ELF-1 (cell line): ENCODE measurements around the gene RXRA.

Experiments
- DNase-seq: peaks from one replicate; pipeline ENCODE4 v3.0.0-alpha.2; 2016; ENCODE audit warnings: low read depth, low spot score

The RXRA gene

GRCh38 chr9:134466869-134467616 is 140.8 kb downstream of the RXRA start:
- peak; percentile 37 for DNase-seq

- DNase-seq: no peak
Measured at GRCh38 chr9:134468358-134468757, 142.1 kb downstream of the RXRA start.

DNA sequence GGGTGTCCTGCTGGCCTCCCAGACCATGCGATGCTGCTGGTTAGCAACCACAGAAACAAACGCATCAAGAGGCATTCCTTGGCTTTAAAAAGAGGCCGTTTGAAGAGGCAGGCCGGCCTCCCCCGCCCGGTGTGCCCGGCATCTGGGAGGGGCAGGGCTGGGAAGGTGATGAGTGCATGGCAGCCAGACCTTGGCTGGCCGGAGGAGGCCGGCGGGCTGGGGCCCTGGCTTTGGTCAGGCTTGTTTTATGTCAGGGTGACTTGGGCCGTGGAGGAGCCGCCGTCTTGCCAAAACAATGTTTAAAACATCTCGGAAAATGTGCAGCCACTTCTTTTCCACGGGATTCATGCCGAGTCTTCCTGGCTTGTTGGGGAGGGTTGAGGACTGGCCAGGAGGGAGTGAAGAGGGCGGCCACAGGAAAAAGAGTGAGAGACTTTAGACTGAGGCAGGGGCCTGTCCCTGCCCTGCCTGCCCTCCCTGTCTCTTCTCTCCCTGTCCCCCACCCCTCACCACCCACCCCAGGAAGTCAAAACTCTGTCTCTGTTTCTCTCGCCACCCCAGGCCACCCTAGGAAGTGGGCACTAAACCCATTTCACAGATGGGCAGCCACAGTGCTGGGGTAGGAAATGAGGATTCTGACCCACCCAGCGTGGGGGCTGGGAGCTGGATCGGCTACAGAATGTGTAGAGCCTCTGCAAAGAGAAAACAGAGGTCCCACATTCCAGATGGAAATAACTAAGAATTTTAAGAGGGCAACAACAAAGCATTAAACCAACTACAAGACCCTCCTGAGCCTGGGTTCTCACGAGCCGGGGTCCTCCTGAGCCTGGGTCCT is 143.0 kb downstream of the RXRA start:
- DNase-seq: peak; percentile 47

GRCh38 chr9:134472256-134472655 is 146.0 kb downstream of the RXRA start:
- DNase-seq: no peak

- no peak for DNase-seq
Measured at GRCh38 chr9:134473141-134474054, 147.1 kb downstream of the RXRA start.

- no peak for DNase-seq
Measured at GRCh38 chr9:134474055-134474370, 147.8 kb downstream of the RXRA start.

DNA sequence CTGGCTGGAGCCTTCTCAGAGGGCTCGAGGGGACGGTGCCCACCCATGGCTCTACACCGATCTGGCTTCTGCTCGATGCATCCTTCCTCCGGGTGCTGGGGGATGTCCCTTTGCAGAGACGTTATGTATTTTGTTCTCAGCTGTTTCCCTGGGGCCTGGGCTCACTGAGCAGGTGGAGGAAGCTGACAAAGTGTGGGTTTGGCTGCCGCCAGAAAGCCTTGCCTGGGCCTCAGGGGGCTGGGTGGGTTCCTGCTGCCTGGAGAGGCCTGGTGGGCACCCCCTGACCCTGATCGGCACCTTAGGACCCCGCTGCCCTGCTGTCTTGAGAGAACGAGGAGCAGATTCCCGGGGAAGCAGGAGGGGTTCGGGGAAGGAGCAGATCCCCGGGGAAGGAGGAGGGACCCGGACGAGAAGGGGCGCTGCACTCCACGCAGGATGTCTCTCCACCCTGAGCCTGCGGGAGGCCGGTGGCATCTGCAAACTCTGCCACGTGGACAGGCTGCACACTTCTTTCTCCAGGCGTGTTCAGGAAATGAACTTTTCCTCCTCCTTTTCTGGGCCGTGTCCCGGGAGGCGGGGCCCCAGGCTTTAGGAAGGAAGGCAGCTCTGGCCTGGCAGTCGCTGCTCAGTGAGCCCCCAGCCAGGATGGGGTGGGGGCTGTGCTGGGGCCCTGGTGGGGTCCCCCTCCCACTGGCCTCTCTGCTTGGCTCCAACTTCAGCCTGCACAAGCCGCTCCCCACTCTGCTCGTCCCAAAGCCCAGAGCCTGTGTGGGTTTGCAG is 148.9 kb downstream of the RXRA start:
- no peak for DNase-seq

DNA sequence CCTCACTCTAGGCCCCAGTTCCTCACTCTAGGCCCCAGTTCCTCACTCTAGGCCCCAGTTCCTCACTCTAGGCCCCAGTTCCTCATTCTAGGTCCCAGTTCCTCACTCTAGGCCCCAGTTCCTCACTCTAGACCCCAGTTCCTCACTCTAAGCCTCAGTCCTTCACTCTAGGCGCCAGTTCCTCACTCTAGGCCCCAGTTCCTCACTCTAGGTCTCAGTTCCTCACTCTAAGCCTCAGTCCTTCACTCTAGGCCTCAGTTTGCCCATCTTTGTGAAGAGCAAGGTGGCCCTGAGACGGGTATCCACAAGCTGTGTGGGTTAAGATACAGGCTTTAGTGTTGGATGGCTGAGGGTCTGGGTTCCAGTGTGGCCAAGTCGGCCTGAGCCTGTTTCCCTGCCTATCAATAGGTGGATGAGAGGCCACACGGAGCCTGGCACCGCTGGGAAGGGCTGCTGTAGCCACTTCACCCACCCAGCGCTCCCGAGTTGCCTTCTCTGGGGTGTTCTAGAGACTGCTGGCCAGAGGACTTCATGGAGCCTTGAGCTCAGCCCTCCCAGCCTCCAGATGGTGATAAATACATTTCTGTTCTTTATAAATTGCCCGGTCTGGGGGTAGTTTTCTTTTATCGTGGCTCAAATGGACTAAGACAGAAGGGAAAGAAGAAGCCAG is 150.2 kb downstream of the RXRA start:
- no peak for DNase-seq

DNA sequence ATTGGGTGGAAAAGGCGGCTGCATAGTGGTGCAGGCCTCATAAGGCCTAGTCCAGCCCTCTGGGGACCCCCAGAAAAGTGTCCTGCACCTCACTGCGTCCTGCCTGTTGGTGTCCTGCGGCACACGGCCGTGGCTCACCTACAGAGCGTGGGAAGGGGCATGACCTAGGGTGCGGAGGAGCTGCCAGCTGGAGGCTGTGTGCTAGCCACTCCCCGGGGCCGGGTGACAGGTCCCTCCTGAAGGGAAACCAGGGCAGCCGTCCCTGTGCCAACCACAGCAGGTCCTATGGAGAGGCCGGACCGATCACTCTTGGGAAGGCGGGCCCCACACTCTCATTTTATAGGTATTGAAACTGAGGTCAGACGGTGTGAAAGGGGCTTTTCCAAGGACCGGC is 150.7 kb downstream of the RXRA start:
- no peak for DNase-seq

DNA sequence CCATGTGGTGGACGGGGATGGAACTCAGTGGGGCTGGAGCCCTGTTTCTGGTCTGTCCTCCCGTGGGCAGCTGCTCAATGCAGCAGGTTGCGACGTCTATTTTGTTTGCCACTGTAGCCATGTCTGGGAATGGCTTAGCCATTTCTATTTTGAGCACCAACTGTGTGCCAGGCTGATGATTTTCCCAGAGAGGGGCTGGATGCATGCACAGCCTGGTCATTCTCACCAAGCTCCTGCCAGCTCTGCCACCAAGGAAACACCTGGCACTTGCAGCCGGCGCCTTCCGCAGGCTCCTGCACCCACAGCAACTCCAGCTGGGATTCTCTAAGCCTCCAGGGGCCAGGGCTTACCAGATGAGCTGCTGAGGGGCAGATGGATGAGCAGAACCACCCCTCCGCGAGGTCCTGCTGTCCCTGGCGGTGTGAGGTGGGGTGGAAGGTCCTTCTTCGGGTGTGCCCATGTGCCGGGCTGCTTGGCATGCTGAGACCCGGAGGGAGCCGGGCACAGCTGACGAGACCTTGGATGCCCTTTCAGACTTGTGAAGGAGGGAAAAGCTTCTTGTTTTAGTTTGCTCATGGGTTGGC is 151.2 kb downstream of the RXRA start:
- DNase-seq: no peak

- DNase-seq: no peak
Measured at GRCh38 chr9:134477927-134478326, 151.7 kb downstream of the RXRA start.

- DNase-seq: no peak
Measured at GRCh38 chr9:134481762-134482161, 155.5 kb downstream of the RXRA start.

GRCh38 chr9:134482226-134482625 is 156.0 kb downstream of the RXRA start:
- no peak for DNase-seq

DNA sequence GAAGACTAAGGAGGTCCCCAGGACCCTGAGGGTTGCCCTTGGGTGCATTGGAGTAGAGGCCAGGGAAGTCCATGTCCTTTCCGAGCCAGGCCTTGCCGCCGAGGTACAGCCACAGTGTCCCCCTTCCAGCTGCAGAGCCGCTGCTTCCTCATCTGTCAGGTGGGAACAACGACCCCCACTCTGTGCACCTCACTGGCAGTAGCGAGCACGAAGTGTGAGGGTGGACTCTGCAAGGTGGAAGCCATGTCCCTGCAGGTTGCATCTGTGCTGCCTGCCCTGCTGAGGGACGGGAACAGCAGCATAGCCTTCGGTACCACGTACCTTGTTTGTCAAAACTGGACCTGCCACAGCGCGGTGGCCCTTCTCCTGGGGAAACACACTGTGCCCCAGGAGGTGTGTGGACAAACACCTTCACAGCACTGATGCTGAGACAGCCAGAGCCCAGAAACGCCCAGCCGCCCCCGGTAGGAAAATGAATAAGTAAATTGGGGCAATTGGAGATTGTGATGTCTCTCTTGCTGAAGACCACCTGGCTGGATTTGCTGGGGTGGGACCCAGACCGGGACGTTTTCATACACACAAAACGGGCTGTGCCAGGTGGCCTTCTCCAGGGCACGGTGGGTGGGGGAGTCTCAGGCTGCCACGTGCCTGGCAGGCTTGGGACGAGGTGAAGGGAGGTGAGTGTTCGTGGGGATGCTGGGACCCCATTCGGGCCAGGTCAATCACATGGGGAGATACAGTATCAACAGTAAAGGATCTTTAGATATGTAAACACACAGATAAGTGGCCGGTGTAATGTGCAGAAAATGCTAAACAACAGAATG is 157.3 kb downstream of the RXRA start:
- no peak for DNase-seq

DNA sequence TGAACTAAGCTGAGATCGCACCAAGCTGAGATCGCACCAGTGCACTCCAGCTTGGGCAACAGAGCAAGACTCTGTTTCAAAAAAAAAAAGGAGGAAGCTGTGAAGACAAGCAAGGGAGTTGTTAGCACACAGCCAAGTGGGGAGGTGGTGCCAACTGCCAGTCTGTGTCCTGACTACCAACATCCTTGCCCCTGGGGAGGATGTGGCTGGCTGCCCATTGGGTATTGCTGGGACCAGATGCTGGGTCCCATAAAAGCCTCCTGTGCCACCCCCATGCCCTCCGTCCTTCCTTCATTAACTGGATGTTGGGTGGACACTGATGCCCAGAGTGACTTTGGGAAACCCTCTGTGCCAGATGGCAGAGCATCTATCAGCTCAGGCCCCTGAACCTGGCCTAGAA is 158.2 kb downstream of the RXRA start:
- DNase-seq: no peak

- no peak for DNase-seq
Measured at GRCh38 chr9:134485653-134486052, 159.4 kb downstream of the RXRA start.

- no peak for DNase-seq
Measured at GRCh38 chr9:134486143-134486591, 159.9 kb downstream of the RXRA start.

GRCh38 chr9:134486596-134486995 is 160.3 kb downstream of the RXRA start:
- DNase-seq: no peak
